Fibroblast of lung (primary cell): ENCODE measurements around the gene SLC6A12. TPM values are rescaled to one million over a fixed set of nuclear protein-coding genes. Genes with fewer than 3 reads are reported as not detected.
A peak's percentile ranks its signal among the peaks of the same experiment; 100 is the strongest.

ENCODE experiments used
- DNase-seq, 2 donors: peaks; one replicate each; pipeline versions ENCODE4 v3.0.0 to v3.0.0-alpha.2; 2010; ENCODE audit warnings: low read depth in 2 of 2
- H2AFZ ChIP-seq: 2 replicates; pipeline ENCODE4 v1.5.1; 2012; ENCODE audit warnings: low read length, control low read depth, inconsistent platforms
- H3K27ac ChIP-seq: 2 replicates; pipeline ENCODE4 v1.5.1; 2011; ENCODE audit warnings: low read length, control low read depth; ENCODE audit not compliant: insufficient read depth
- H3K27me3 ChIP-seq: 2 replicates; pipeline ENCODE4 v1.5.1; 2011; ENCODE audit warnings: mild to moderate bottlenecking, low read length; ENCODE audit not compliant: control insufficient read depth, insufficient read depth
- H3K36me3 ChIP-seq: 2 replicates; pipeline ENCODE4 v1.5.1; 2011; ENCODE audit warnings: low read length; ENCODE audit not compliant: control insufficient read depth, insufficient read depth
- H3K4me1 ChIP-seq: 2 replicates; pipeline ENCODE4 v1.5.1; 2011; ENCODE audit warnings: low read length; ENCODE audit not compliant: control insufficient read depth, insufficient read depth; ENCODE audit errors: extremely low read depth
- H3K4me2 ChIP-seq: 2 replicates; pipeline ENCODE4 v1.5.1; 2011; ENCODE audit warnings: low read length, control low read depth; ENCODE audit not compliant: insufficient read depth; ENCODE audit errors: extremely low read depth
- H3K4me3 ChIP-seq, 4 experiments: fragments of 200-600 bp in 1 of 4; sonication (generic) in 1 of 4; replicated peaks in 1 of 4; 2 replicates each; pipeline ENCODE4 v1.5.1; 2011 to 2016; ENCODE audit warnings: low read length in 4 of 4, low read depth in 3 of 4, mild to moderate bottlenecking in 3 of 4, control low read depth in 2 of 4, inconsistent platforms in 1 of 4, mixed read lengths in 1 of 4; ENCODE audit not compliant: insufficient read depth in 1 of 4; ENCODE audit errors: control extremely low read depth in 1 of 4
- H3K79me2 ChIP-seq: 2 replicates; pipeline ENCODE4 v1.5.1; 2012; ENCODE audit warnings: mild to moderate bottlenecking, low read length, inconsistent platforms; ENCODE audit not compliant: control insufficient read depth, insufficient read depth
- H3K9ac ChIP-seq: 2 replicates; pipeline ENCODE4 v1.5.1; 2011; ENCODE audit warnings: mild to moderate bottlenecking, low read length, control low read depth; ENCODE audit not compliant: insufficient read depth
- H3K9me3 ChIP-seq: 2 replicates; pipeline ENCODE4 v1.5.1; 2012; ENCODE audit warnings: low read depth, low read length; ENCODE audit not compliant: control insufficient read depth, insufficient read depth
- H4K20me1 ChIP-seq: 2 replicates; pipeline ENCODE4 v1.5.1; 2011; ENCODE audit warnings: low read length; ENCODE audit not compliant: control insufficient read depth, insufficient read depth; ENCODE audit errors: extremely low read depth
- CTCF ChIP-seq, 2 donors: IDR thresholded peaks in 1 of 2; conservative IDR thresholded peaks in 1 of 2; 1 replicate in 1 of 2; 2 replicates in 1 of 2; pipeline ENCODE4 v1.5.1; 2011 to 2012; ENCODE audit warnings: low read length in 2 of 2, control low read depth in 1 of 2, inconsistent platforms in 1 of 2, low read depth in 1 of 2, mild to moderate bottlenecking in 1 of 2
- EZH2 ChIP-seq: IDR thresholded peaks from 2 replicates; pipeline ENCODE4 v1.5.1; 2012; ENCODE audit warnings: low read length, control low read depth, mild to moderate bottlenecking; ENCODE audit errors: missing control alignments
- polyA plus RNA-seq, 2 donors: library from polyadenylated mRNA; depleted of rRNA in 1 of 2; stranded (reverse) in 1 of 2; unstranded in 1 of 2; fragments of >200 nt; gene quantifications; 2 replicates each; pipeline ENCODE4 v1.2.1, GENCODE V29; 2011 to 2012; ENCODE audit warnings: missing spikeins in 1 of 2
- total RNA-seq: library from RNA; depleted of rRNA; stranded (reverse); fragments of >200 nt; gene quantifications from 2 replicates; pipeline ENCODE4 v1.2.1, GENCODE V29; 2014

SLC6A12 gene
- total and polyA plus RNA-seq, 2 donors (not counting 1 experiment from before 2014, with no cell fraction given): not detected

- Histone ChIP-seq H3K4me3 (no peak overlapping the region), H3K27me3 (peaks cover 17% of the 10 kb centered on the region), H3K9ac (no peak overlapping the region), H2AFZ (no peak overlapping the region), H3K4me2 (no peak overlapping the region), H4K20me1 (no peaks in the 10 kb centered on the region), H3K9me3 (no peaks in the 10 kb centered on the region), H3K36me3 (no peaks in the 10 kb centered on the region), H3K27ac (no peak overlapping the region), H3K4me1 (no peaks in the 10 kb centered on the region), H3K79me2 (no peaks in the 10 kb centered on the region)
- no peak for DNase-seq
- TF ChIP-seq CTCF (conservative IDR thresholded peaks at IDR 0.05 in 1 of 2, IDR thresholded peaks at IDR 0.05 in 1 of 2; ENCODE audit: low read depth in 1 of 2, low read length in 2 of 2) (no peak), EZH2 (no peak)
These were observed 427 bp downstream of the SLC6A12 start for GRCh38 chr12:213527-213932.

GRCh38 chr12:212715-213526 is 1.0 kb downstream of the SLC6A12 start:
- TF ChIP-seq CTCF (conservative IDR thresholded peaks at IDR 0.05 in 1 of 2, IDR thresholded peaks at IDR 0.05 in 1 of 2; ENCODE audit: low read depth in 1 of 2, low read length in 2 of 2) (no peak), EZH2 (no peak)
- no peak overlapping the region for H3K9ac ChIP-seq
- H3K4me2 ChIP-seq: no peak overlapping the region
- no peaks in the 10 kb centered on the region for H3K36me3 ChIP-seq
- H2AFZ ChIP-seq: no peak overlapping the region
- no peaks in the 10 kb centered on the region for H3K79me2 ChIP-seq
- H3K27ac ChIP-seq: no peak overlapping the region
- no peak overlapping the region for H3K4me3 ChIP-seq
- H3K4me1 ChIP-seq: no peaks in the 10 kb centered on the region
- DNase-seq: peak in 1 of 2 donors; percentile 28
- H3K27me3 ChIP-seq: peaks cover 17% of the 10 kb centered on the region
- H3K9me3 ChIP-seq: no peaks in the 10 kb centered on the region
- no peaks in the 10 kb centered on the region for H4K20me1 ChIP-seq

GRCh38 chr12:212415-212714 is 1.6 kb downstream of the SLC6A12 start:
- Histone ChIP-seq H3K4me1 (no peaks in the 10 kb centered on the region), H3K79me2 (no peaks in the 10 kb centered on the region), H3K27me3 (peaks cover 17% of the 10 kb centered on the region), H3K4me2 (no peak overlapping the region), H3K36me3 (no peaks in the 10 kb centered on the region), H3K9ac (no peak overlapping the region), H3K9me3 (no peaks in the 10 kb centered on the region), H3K27ac (no peak overlapping the region), H3K4me3 (no peak overlapping the region), H4K20me1 (no peaks in the 10 kb centered on the region), H2AFZ (no peak overlapping the region)
- TF ChIP-seq EZH2 (no peak), CTCF (conservative IDR thresholded peaks at IDR 0.05 in 1 of 2, IDR thresholded peaks at IDR 0.05 in 1 of 2; ENCODE audit: low read depth in 1 of 2, low read length in 2 of 2) (no peak)
- DNase-seq: no peak
